Hematopoietic multipotent progenitor cell treated with erythropoietin and hydrocortisone succinate and interleukin-3 and kit ligand, for 6 days (in vitro differentiated cells): Measurements from ENCODE around the gene HOXA13.

Experiments used
- DNase-seq: peaks from one replicate; pipeline ENCODE4 v3.0.0-alpha.2; 2015

The HOXA13 gene

DNA sequence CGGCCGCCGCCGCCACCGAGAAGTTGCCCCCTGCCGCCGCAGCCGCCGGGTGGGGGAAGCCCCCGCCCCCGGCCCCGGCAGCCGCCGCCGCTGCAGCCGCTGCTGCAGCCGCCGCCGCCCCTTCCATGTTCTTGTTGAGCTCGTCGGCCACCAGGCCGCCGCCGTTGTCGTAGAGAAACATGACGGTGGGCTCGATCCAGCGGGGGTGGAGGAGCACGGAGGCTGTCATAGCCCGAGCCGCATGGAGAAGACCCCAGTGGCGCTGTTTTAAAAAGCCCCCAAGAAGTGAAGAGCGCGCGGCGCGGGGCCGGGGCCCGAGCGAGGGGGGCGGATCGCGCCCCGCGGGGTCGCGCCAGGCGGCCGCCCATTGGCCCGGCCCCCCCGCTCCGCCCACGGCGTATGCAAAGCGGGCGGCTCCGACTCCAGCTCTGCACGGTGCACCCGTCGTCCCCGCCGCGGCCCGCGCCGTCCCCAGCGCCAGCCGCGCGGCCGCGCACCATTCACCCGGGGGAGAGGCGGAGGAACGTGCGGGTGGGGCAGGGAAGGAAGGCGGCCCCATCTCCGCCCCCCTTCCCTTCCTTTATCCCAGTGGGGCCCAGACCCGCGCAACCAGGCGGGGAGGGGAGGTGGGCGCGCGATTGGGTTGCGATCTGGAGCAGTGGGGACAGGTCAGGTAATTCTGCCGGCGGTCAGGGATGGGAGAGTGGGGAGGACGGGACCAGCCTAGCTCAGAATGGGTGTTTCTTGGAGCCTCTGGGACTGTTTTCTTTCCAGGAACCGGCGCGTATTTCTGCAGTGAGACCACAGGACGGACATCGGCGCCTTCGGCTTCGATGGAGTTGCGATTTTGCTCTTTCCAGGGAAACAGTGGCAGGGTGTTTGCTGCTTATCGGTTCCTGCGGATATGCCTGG is at the start of gene HOXA13:
Gene HOXA13, minus strand, starts transcription at position 243 of the 912 bp plus-strand sequence. Its CDS starts 14 bp downstream, at position 229.
- DNase-seq, result peak; percentile 48

DNA sequence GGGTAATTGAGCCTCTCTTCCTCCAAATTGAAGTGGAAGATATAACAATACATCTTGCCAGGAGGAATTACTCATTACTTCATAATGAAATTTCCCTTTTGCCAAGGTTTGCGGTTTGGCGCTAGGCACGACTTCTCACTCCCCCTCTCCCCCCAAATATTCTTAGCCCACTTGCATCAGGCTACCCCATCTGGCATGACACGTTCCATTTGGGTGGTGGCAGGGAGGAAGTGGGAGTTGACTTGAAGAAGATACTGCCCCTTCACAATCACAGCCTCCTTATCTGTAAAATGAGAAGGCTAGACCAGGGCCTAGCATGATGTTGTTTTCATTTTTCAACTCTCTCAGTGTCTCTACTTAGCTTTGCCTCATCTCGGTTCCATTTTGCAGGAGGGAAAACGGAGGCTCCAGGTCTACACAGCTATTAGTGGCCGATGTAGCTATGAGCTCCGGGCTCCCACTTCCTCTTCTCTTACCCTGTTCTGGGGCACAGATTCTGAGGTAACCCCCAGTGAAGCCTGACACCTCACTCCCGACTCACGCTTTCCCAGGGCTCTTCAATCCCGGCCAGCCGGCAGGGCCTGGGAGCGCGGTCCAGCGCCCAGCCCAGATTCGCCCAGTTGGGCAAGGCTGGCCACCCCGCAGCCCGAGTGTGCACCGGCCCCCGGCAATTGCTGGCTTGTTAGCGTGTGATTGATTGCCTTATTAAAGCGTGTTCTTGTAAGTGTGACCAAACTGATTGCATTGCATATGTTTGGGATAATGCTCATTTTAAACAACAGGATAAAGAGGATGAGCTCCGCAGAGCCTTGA is 49.2 kb upstream of the HOXA13 start:
- DNase-seq, result no peak

DNA sequence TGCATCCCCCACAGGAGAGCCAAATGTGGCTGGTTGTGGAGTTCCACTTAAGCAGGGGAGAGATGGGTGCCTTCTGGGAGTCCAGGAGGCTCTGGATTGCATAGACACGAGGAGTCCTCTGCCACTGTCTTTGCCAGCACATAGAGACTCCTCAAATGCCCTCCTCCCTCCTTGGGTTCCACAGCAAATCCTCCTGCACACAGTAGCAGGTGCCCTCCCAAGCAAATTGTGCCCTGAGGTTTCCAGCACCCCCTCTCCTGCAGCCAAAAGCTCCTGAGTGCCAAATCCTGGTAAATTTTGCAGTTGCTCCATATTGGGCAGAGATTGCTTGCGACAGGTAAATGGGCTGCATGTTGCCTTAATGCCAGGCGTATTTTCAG is 48.5 kb upstream of the HOXA13 start:
- no peak for DNase-seq

DNA sequence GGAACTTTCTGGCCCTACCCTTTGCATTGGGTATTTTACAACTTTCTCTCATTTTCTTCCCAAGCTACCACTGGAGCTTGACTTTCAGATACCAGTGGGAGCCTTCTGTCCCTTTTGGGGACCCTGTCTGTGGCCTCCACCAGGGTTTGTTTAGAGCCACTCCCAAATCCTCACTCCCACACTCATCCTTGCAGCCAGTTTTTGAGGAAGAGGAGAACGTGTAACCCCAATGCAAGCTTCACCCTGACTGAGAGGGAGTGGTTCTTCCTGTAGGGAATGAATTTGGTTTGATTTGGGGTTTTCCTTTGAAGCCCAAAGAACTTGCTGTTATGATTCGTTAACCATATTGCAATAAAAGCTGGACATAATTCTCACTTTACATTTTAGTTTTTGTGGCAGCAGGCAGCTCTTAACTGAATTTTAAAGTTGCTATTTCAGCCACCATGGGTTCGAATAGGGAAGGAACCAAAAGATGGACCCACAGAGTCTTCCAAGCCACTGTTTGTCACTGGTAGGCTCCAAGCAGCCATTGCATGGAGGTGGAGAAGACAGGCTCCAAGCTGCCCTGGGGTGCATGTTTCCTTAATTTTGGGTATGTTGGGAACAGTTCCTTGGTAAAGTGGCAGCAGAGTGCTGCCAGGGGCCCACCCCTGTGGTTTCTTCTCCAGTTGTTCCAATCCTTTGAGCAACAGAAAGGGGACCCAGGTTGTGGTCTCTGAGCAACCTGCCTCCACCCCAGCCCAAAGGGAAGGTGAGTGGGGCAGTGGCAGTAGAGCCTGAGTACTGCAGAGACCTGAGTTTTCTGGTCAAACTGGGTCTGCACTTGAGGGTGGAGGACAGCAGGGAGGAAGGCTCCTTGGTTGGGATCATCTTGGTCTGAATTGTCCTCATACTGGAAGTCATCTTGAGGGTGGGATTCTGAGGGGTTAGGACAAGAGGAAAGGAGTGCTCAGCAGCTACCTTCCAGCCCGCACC is 47.8 kb upstream of the HOXA13 start:
- no peak for DNase-seq

DNA sequence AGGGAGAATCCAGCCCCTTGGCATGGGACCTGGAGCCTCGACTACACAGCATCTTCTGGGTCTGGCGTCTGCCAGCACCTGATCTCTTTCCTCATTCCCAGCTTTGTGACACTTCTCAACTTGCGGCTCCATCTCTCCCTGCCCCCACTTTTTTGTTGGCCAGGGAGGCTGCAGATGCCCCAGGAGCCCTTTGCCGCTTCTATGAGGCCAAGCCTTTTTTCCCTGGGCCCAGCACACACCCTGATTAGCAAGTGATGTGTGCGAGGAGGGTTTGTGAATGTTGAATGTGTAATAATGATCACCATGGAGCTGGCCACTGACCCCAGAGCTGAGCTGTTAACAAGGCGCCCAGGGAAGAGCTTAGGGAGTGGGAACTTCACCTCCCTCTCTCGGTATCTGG is 47.1 kb upstream of the HOXA13 start:
- DNase-seq, result no peak

DNA sequence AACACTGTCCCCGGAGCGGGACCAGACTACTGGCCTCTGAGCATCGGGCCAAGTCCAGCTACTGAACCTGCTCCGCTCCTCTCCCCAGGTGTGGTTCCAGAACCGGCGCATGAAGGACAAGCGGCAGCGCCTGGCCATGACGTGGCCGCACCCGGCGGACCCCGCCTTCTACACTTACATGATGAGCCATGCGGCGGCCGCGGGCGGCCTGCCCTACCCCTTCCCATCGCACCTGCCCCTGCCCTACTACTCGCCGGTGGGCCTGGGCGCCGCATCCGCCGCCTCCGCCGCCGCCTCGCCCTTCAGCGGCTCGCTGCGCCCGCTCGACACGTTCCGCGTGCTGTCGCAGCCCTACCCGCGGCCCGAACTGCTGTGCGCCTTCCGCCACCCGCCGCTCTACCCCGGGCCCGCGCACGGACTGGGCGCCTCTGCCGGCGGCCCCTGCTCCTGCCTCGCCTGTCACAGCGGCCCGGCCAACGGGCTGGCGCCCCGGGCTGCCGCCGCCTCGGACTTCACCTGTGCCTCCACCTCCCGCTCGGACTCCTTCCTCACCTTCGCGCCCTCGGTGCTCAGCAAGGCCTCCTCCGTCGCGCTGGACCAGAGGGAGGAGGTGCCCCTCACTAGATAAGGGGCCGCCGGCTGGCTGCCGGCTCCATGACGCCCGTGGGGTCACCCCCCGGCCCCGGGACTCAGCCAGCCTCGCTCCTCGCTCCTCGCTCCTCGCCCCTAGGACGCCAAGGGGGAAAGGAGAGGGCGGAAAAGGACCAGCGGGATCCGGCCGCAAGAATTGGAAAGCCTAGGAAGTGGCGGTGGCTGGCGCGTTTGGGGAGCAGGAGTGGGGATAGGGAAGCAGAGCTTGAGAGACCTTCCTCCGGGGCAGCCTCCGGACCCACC is 46.2 kb upstream of the HOXA13 start:
- no peak for DNase-seq

DNA sequence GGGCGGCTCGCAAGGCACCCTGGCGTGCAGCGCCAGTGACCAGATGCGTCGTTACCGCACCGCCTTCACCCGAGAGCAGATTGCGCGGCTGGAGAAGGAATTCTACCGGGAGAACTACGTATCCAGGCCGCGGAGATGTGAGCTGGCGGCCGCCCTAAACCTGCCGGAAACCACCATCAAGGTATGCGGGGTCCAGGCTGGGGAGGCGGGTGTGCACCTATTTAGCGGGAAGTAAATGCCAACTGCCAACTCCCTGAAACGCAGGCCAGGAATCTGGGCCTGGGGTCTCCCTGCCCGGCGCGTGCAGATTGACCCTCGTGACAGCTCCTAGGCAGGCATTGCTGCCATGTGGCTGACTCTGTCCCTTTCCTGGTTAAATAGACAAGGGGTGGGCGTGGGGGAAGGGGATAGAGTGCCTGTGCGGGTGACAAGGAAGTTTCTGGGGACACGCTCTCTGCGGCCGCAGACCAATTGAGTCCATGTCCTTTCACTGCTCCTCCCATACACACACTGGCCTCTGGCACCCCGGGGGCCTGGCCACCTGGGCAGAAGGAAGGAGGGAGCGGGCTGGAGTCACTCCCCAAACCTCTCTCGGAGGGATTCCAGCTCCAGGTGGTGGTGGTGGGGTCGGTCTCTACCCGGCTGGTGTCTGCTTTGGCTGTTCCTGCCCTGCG is 45.4 kb upstream of the HOXA13 start:
- DNase-seq, result no peak

DNA sequence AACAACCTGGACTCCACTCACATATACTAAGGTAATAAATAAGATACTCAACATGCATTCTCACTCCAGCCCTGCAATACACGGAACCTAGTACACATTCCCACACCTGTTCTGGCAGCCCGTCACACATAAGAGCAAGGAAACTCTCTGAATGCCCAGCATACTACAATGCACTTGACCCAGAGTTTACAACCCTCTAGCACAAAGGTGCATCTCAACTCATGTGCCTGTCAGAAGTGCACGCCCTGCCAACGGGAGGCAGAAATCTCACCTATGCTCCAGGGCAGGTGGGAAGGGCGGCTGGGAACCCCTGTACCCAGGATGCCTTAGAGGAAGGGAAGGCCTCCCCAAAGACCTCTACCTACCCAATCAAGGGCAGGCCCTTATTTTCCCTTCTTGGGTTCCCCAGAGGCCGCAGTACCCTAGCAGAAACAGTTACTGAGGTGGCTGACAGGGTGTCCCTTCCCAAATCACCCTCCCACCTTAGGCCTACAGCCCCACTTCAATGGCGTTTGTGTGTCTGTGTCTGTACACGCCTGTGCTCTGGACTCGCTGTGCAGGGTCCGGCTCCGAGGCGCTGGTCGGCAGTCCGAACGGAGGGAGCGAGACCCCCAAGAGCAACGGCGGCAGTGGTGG is 44.7 kb upstream of the HOXA13 start:
- no peak for DNase-seq

DNA sequence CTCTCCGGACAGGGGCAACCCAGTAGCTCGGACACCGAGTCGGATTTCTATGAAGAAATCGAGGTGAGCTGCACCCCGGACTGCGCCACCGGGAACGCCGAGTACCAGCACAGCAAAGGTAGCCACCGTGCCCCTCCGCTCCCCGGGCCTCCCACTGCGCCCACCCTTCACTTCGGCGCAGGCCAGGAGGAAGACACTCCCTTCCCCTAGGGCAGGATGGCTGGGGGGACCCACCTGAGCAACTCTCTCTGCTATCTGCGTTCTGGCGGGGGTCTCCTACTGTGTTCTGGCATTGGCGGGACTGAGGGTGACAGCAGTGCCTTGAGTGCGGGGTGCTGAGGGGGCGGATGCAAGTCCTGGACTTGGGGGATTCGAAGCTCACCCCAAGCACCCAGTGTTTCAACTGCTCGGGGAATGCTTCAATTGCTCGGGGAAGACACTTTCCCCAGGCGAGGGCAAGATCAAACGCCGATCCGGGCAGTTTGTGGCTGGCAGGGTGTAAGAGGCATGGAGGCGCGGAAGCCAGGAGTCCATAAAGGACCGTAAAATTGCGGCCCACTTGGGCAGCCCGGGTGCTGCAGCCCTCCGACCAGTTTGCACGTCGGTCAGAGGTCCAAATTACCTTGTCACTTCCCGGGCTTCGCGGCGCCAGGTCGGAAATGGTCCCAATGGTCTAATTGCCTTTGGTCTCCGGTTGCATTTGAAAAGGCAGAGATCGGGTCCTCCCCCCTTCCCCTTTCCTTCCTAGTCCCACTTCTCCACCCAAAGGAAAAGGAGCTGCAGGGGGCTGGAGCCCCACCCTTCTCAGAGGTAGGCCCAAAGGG is 43.7 kb upstream of the HOXA13 start:
- DNase-seq, result no peak

DNA sequence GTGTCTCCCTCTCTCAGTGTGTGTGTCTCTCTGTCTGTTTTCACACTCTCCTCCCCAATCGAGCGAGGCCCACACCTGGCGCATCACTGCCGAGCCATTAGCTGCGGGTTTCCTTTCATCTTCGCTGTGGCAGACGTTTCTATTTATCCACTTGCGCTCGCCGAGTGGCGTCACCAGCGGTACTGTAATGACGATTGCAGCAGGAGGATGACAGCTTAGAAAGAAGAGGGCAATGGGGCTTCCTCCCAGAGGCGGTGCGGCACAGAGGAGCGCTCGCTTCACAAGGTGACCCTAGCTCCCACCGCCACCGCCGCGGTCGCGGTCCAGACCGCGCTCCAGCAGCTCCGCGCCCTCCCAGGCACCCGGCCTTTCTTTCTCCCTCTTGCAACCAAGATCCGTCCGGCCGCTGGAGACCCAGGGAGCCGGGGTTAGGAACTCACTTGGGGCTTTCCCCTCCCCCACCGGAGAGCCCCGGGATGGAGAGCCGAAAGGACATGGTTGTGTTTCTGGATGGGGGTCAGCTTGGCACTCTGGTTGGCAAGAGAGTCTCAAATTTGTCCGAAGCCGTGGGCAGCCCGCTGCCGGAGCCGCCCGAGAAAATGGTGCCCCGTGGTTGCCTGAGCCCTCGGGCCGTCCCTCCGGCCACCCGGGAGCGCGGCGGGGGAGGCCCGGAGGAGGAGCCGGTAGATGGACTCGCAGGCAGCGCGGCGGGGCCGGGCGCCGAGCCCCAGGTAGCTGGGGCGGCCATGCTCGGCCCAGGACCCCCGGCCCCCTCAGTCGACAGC is 42.9 kb upstream of the HOXA13 start, which contains the start of gene EVX1:
Gene EVX1, plus strand, starts transcription at position 248 of the 785 bp plus-strand sequence. Its CDS starts 229 bp downstream, at position 477.
- no peak for DNase-seq

DNA sequence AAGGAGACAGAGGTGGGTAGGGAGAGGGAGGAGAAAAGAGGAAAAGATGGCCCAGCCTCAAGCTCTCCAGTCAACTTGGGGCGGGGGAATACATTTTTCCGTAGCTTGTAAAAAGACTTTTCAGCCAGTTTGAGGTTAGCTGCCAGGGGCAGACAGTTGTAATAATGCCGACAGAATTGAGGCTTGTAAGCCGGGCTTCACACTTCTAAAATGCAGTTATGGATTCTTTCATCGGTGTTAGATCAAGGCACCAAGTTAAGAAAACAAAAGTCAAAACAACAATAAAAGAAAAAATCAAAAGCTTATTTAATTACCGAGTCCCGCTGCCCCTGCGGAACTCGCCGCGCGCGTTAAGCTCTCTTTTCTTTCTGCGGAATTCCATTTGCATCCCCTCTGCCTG is 42.3 kb upstream of the HOXA13 start:
- DNase-seq, result no peak

DNA sequence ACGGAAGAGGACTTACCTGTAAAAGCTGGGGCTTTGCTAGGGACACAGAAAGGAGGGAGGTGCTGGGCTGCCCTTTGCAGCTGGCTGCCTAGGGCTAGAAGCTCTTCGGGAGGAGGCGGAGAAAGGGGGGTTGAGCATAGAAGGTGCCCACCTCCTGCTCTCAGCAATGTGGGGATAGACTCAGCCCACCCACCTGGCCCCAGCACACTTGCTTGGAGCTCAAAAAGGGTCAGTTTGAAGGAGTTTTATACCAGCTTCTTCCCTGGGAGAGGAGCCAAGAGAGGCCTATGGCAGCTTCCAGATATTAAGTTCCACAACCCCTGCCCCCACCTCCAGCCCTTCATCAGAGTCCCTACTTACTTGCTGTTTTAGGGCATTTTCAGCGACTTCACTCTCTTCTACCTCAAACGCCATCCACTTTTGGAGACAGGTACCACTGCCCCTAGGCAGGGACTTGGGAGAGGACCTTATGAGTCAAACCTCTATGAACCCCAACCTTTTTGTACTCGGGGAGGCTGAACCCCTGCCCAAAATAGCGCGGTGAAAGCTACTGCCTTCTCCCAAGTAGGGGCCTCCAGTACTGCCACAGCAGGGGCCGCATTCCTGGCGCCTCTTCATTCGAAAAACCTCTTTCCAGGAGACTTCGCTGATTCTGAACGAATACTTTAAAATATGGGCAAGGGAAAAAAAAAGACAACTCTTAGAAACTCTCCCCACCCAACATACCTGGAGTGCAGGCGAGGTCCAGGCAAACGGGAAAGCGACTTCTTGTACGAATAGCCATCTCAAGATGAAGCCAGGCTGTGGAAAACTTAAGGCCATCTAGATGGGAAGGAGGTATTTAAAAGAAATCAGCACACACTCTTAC is 41.5 kb upstream of the HOXA13 start:
- DNase-seq, result no peak

DNA sequence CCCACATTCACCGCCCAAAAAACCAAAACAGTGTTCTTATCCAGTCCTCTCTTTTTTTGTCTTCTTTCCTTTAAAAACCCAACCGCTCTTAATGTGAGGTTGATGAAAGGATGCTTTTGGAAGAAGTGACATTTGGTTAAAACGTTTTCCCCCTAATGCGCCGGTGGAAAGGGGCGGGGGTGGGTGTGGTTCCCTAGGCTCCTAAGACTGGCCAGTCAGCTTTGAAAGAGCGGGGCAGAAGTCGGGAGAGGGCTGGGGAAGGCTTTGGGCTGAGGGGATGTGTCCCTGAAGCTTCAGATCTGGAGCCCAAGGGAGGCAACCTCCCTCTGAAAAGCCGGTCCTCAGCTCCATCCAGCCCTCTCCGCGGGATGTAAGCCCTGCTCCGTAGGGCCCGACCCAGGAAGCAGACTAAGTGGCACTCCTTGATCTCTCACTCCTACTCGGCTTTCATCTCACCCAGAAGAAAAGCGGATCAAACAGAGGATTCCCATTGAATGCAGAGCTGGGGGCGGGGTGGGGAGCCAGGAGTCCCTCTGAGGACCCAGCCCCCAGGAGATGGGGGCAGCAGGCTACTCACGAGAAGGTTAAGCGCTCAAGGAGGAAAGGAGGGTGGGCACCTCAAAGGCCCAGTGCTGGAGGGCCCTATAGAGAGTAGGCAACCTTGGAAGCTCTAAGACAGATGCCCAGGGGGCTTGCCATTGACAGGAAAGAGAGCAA is 40.3 kb upstream of the HOXA13 start:
- DNase-seq, result no peak

DNA sequence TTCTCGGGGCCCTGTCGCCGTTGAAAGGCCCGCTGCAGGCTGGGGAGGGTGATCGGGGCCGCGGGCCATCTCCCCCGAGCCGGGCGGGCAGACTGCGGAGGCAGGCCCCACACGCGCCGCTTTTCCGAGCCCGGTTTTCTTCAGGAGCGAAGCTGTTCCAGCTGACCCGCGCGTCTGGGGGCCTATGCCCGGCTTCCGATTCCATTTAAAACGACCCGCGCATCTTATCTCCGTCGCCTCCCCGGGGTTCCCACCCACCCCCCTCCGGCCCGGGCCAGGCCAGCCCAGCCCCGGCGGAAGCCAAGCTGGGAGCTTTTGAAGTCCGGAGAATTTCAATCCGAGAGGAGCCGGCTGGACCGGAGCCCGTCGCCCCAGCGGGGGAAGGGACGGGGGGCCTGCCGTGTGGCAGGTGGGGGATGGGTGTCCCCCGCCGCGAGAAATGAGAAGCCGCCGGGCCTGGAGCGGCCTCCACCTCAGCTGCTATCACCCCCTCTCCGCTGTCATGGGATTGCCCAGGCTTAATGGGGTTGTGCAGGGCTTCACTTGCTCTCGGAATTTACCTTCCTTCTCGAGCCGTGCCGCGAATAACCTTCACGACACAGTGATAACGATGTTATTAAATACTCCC is 39.6 kb upstream of the HOXA13 start:
- DNase-seq, result no peak

DNA sequence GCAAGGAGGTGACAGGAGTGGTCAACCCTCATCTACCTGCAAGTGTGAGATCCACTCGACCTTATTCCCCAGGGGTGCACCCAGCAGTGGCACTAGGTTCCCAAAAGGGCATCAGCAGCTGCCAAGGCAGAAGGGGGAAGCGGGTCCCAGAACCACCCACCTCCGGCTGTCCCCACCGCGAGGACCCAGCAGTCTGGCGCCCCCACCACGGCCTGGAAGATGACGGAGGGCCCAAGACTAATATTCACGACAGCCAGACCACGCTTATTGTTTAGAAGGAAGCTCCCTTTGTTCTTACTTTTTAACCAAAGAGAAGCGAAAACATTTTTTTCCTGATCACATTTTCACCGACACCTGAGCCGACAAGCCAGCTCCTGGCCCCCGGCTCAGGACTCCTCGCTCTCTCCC is 39.1 kb upstream of the HOXA13 start:
- no peak for DNase-seq

DNA sequence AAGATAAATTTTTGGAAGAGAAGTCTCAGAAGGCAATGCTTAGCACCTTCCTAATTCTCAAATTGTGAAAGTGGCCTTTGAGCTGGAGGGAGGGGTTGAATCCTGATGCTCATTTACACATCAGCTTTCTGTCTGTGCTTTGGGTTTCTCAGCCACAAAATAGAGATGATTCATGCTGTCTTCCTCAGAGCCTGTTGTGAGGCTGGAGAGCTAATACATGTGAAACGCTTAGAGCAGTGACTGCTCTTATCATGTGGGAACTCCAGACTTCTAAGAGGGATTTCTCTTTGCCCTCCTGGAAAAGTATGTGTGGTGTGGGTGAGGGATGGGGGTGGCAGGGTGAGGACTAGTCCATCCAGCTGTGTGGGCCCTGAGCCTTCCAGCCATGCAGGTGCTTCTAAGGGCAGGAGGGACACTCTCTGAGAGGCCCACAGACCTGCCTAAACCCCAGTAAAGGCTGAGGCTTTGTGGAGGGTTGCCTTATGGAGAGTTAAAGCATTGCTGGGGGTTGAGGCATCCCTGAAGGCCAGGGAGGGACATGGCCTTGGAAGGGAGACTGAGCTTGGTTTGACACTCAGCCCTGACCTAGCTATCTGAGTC is 37.9 kb upstream of the HOXA13 start:
- DNase-seq, result no peak
